Upper lobe of left lung (tissue), 4 donors: ENCODE data around the gene VSIG10L.

Source experiments
- CTCF ChIP-seq, 6 experiments: fragments of 450-650 bp in 4 of 6; fragments of 200-600 bp in 2 of 6; sonication (generic) in 2 of 6; IDR thresholded peaks; one replicate each; pipeline ENCODE4 v1.5.1; 2016 to 2019; ENCODE audit warnings: antibody characterized with exemption in 6 of 6
- EP300 ChIP-seq, 4 donors: sonication (generic); formaldehyde crosslinking; IDR thresholded peaks; one replicate each; pipeline ENCODE4 v1.5.1; 2017; ENCODE audit warnings: antibody characterized with exemption in 4 of 4, control low read depth in 2 of 4
- POLR2A ChIP-seq, 4 donors: fragments of 450-650 bp; IDR thresholded peaks; one replicate each; pipeline ENCODE4 v1.5.1; 2016 to 2017; ENCODE audit warnings: antibody characterized with exemption in 4 of 4, mild to moderate bottlenecking in 2 of 4
- POLR2AphosphoS5 ChIP-seq, 2 donors: sonication (generic); formaldehyde crosslinking; IDR thresholded peaks; one replicate each; pipeline ENCODE4 v1.5.1; 2017; ENCODE audit warnings: antibody characterized with exemption in 2 of 2

- TF ChIP-seq CTCF (IDR thresholded peaks at IDR 0.05): no peak
- no peak for TF ChIP-seq POLR2A (IDR thresholded peaks at IDR 0.05)
- TF ChIP-seq POLR2AphosphoS5 (IDR thresholded peaks at IDR 0.05): no peak
- TF ChIP-seq EP300 (IDR thresholded peaks at IDR 0.05): no peak
Observed at GRCh38 chr19:51294977-51295375, 47.0 kb downstream of the VSIG10L start.
